Activated T-cell treated with anti-CD3 and anti-CD28 coated beads for 1 hour (primary cell): Measurements from ENCODE around the gene DGCR6.
"Not testable (repeated sequence)": the region's sequence is repeated elsewhere in the genome, so short reads cannot be mapped to it uniquely, and the experiment has no call there.

Source experiments
- DNase-seq: peaks from one replicate; pipeline ENCODE4 v3.0.0-alpha.2; 2020; ENCODE audit warnings: low read depth

DGCR6 gene

DNA sequence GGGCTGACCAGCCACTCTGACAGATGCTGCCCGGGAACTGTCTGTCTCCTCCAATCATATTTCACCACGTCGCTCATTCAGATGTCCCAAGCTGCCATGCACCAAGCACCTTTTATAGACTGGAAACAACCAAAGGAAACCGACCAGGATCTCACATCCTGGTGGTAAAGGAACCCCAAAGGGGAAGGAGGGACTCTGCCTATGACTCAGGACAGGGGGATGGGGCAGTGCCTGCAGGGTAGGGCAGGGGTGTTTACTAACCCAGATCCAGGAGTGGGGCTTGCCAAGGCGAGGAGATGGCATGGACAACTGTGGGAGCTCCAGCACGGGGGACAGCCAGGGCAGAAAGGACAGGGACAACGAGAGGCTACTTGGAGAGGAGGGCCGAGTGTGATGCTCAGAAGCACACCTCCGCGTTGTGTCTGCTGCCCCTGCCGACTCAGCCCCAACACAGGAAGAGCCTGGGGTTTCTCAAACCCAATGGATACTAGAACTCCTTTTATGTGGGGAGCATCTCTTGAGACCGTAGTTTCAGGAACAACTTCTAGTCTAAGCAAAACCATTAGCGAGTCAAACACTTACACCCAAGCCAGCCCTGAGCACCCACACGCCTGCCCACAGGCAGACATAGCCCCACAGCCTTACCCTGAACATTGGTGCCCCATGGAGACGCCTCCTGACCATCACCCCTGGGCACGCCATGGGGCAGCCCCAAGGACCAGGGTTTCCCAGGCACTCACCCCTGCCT is 26.0 kb downstream of the DGCR6 start:
- no peak for DNase-seq

DNA sequence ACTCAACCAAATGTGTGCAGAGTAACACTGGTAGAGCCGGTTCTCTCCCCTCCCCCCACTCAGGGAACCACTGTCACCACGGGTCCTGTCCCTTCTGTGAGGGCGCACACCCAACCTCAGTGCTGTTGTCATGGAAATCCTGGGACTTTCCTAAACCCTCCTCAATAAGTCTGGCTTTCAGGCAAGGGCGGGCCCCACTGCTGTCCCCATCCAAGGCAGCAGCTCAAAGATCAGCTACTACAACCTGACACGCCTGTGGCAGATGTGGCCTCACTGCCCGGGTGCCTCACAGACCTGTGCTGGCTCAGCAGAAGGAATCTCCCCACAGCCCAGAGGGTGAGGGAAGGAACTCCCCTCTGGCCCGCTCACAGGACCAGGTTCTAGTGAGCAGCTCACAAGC is 27.8 kb downstream of the DGCR6 start:
- DNase-seq: no peak

GRCh38 chr22:18934688-18935087 is 28.6 kb downstream of the DGCR6 start:
- not testable (repeated sequence) for DNase-seq

- no peak for DNase-seq
These were observed 29.9 kb downstream of the DGCR6 start, which contains the start of gene PRODH for GRCh38 chr22:18935889-18936529. Gene PRODH (minus strand): TSS chr22:18936293. CDS start chr22:18936287, 6 bp downstream.

GRCh38 chr22:18938691-18939090 is 32.6 kb downstream of the DGCR6 start:
- not testable (repeated sequence) for DNase-seq

DNA sequence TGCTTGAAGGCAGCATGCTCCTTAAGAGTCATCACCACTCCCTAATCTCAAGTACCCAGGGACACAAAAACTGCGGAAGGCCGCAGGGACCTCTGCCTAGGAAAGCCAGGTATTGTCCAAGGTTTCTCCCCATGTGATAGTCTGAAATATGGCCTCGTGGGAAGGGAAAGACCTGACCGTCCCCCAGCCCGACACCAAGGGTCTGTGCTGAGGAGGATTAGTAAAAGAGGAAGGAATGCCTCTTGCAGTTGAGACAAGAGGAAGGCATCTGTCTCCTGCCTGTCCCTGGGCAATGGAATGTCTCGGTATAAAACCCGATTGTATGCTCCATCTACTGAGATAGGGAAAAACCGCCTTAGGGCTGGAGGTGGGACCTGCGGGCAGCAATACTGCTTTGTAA is 41.0 kb downstream of the DGCR6 start:
- DNase-seq: not testable (repeated sequence)

GRCh38 chr22:18947905-18948304 is 41.8 kb downstream of the DGCR6 start:
- no peak for DNase-seq

DNA sequence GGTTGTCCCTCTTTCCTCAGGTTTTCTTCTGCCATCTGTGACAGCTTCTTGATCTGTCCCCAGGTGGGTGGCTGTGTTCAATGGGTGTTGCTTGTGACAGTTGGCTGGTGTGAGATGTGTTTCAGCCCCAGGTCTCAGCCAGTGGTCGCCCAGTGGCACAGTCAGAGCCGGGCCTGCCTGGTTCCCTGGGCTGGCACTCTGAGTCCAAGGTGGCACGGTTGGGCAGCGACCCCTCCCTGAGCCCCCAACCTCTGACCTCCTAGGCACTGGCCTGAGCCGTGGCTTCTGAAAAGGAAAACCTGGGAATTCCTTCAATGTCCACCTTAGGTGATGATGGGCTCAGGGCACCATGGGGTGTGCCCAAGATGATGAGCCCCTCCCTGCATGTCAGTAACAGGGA is 44.0 kb downstream of the DGCR6 start:
- DNase-seq: no peak

- no peak for DNase-seq
These were observed 45.9 kb downstream of the DGCR6 start for GRCh38 chr22:18952022-18952421.

DNA sequence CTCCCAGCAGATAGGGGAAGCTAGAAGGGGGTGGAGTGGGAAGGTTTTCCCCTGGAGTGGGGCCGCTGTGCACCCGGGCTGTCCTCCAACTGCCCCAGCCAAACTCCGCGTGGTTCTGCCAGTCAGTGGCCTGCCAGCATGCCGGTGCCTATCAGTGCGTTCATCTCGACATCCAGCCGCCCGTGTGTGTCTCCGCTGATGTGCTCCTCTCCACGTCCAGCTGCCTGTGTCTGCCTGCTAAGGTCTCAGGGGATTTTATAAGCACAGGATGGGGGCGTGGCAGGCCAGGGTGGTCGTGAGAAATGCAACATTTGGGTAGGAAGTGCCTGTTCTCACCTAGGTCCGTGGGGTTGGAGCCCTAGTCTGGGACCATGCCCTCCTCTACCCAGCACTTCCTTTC is 47.0 kb downstream of the DGCR6 start:
- not testable (repeated sequence) for DNase-seq

- peak; percentile 35 for DNase-seq
These were observed 48.3 kb downstream of the DGCR6 start for GRCh38 chr22:18954303-18954989.

DNA sequence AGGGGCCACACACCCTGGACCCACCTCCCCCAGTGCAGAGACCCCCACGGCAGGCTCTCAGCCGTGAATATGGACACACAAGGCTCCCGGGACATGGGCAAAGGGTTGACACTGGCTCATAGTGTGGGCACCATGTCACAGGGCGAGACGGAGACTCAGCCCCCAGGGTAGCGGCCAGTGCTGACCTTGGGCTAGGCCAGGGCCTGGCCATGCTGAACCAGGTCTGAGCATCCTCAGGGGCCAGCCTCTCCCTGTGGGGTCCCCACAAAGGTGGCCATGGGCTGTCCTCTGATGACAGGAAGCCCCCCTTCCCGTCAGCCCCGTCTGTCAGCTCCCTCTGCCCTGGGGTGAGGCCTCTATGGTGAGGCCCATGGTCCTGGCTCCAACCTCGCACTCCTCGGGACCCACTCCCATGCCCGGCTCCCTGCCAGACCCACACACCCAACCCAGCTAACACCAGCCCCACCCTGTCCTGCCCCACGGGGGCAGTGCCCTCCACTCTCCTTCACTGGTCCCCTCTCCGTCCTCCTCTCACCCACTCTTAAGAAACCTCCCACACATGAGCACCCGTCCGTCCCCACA is 49.0 kb downstream of the DGCR6 start:
- no peak for DNase-seq

DNA sequence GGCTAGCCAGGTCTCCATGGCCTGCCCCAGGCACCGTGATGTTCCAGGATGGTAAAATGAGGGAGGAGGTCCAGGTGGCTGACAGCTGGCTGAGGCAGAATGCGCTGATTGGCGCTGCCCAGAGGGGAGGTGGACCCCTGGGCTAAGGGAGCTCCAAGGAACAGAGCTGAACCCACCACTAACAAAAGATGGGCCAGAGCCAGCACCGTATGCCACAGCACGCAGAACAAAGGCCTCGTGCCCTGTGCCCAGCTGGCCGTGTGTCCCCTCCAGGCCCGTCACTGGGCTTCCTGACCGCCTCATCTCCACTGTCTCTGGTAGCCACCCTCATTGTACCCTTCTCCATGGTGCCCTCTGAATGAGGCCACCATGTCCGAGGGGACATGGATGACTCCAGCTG is 49.6 kb downstream of the DGCR6 start:
- DNase-seq: no peak

DNA sequence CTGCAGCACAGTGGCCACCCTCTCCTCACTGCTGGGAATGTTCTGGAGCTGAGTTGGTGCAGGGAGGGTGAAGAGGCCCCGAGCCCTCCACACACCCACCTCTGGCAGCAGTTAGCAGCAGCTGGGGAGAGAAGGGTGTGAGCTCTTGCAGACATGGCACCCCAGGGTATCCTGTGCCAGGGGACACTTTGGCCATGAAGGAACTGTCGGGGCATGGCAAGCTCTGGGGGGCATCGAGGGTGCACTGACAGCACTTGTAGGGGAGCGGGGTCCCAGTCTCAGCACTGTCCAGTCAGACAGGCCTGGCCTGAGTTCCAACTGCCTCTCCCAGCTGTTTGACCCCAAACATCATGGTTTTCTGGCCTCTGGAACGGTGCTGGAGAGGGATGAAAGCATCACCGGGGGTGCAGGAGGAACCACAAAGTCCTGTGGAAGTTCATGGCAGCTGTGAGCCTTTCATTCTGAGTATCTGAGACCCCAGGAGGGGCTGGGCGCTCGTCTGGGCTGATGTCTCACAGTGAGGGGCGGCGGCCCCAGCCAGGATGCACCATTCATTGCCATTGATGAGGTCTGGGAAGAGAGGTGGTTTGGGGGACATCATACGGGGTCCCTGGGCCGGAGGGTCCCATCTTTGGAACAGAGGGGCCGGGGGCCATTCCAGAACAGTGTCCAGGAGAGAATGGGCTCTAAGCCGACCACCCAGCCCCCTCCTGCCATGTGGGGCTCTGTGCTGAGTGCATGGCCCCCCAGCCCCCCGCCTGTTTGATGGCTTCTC is 50.2 kb downstream of the DGCR6 start:
- not testable (repeated sequence) for DNase-seq

DNA sequence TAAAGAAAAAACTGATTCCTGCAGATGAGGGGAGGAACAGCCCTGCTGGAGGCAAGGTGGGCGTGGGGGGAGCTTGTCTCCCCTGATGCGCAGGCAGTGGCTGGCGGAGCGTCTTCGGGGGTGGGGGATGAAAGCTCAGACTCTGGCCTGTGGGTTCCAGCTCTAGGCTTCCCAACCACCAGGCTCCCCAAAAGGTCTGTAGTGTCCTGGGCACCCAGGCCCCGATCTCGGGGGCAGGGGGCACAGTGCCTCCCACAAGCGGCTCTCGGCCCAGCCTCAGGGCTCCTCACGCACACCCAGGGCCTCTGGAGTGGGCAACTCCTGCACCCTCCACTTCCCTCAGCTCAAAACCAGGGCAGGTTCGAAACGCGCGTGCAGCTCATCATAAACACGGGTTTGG is 50.8 kb downstream of the DGCR6 start:
- not testable (repeated sequence) for DNase-seq

GRCh38 chr22:18957621-18958320 is 51.7 kb downstream of the DGCR6 start:
- not testable (repeated sequence) for DNase-seq

DNA sequence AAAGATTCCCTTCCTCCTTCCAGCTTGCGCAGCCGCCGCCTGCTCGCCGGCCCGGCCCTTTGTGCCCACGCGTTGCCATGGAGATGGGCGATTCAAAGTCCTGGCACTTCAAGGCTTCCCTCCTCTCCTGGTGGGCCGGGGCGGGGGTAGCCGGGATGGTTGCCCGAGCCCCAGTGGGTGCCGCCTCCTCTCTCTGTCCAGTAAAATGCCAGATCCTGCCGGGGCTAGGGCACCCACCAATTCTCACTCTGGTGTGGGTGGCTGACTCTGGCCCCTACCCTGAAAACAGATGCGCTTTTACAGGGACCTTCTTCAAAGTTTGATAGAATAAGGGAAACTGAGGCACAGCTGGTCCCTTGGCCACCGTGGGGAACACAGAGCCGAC is 52.2 kb downstream of the DGCR6 start:
- not testable (repeated sequence) for DNase-seq

DNA sequence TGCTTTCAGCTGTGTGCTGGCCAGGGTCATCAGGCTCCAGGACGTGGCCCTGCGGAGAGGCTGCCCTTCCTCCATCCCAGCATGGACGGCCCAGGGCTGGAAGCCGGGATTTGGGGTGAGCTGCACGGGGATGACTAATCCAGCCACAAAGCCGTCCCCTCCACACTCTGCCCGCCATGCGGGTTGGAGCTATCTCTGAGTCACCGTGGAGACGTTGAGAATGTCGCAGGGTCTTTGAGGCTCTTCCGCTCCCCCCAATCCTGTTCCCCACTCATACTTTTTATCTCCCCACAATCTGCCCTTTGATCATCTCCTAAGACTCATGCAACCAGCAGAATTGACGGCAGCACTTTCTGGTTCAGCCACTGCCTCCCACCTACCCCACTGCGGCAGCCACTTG is 52.6 kb downstream of the DGCR6 start:
- not testable (repeated sequence) for DNase-seq

DNA sequence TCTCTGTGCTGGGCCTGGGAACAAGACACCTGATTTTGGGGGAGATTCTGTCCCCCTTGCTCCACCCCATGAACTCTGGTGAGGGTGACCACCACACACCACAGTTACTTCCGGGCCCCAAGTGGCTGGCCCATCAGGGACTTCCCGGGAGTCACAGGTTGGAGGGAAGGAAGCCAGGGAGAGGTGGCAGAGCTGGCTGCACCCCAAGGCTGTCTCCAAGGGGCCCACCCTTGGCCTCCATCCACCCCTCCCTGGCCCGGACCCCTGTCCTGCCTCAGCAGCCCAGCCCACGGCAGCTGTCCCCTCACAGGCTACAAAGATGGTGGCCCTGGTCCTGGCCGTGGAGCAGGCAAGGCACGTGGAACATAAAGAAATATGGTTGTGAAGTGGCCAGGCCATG is 53.1 kb downstream of the DGCR6 start:
- not testable (repeated sequence) for DNase-seq

GRCh38 chr22:18959741-18960140 is 53.6 kb downstream of the DGCR6 start:
- not testable (repeated sequence) for DNase-seq

DNA sequence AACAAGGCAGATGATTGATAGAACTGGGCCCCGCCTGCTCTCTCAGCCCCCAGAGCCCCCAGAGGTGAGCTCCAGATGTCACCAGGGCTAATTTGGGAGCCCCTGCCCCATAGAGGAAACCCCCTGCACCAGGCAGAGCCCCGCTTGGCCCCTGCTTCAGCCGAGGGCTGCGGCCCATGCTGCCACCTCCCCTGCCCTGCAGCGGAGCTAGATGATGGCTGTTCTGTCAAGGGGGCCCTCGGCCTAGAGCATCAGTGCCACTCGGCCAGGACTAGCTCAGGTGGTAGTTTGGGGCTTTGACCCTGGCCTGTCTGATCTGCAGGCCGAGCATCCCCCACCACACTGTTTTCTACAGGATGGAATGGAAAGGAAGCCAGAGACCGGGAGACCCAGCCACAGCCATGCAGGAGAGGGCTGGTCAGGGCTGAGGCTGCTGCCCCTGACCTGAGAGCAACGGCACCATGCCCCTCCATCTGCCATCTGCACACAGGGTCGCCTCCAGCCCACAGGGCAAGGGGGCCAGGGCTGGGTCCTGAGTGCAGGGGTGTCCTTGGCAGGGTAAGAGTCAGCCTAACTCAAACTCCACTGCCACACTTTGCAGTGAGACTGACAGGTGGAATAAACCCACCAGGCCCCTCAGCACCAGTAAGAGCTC is 54.2 kb downstream of the DGCR6 start:
- DNase-seq: not testable (repeated sequence)
